Neural cell (in vitro differentiated cells): Measurements from ENCODE around the gene DBNDD2. TPM values are rescaled to one million over a fixed set of nuclear protein-coding genes. Genes with fewer than 3 reads are reported as not detected.

Source experiments
- H2AFZ ChIP-seq: fragments of 200-600, 300-800 bp; sonication (generic), shearing (Covaris generic); 2 replicates; pipeline ENCODE4 v1.6.0; 2014; ENCODE audit warnings: low read depth, mild to moderate bottlenecking, antibody characterized with exemption, low read length, moderate library complexity
- H3F3A ChIP-seq: fragments of 200-600 bp; shearing (Covaris generic); 2 replicates; pipeline ENCODE4 v1.6.1; 2016; ENCODE audit warnings: mild to moderate bottlenecking, moderate library complexity, mixed read lengths, antibody characterized with exemption, low read length; ENCODE audit not compliant: insufficient read depth, poor library complexity, severe bottlenecking
- H3K27ac ChIP-seq: fragments of 200-600, 300-800 bp; sonication (generic), shearing (Covaris generic); 2 replicates; pipeline ENCODE4 v1.5.1; 2014; ENCODE audit warnings: mild to moderate bottlenecking, low read length, moderate library complexity
- H3K27me3 ChIP-seq: fragments of 300-800, 200-600 bp; sonication (generic), shearing (Covaris generic); 2 replicates; pipeline ENCODE4 v1.6.0; 2014; ENCODE audit warnings: mild to moderate bottlenecking, low read depth, low read length, moderate library complexity; ENCODE audit not compliant: insufficient read depth
- H3K36me3 ChIP-seq: fragments of 300-800, 200-600 bp; sonication (generic), shearing (Covaris generic); 2 replicates; pipeline ENCODE4 v1.5.1; 2014; ENCODE audit warnings: mild to moderate bottlenecking, antibody characterized with exemption, low read length, moderate library complexity; ENCODE audit not compliant: insufficient read depth
- H3K4me2 ChIP-seq: fragments of 300-800, 200-600 bp; sonication (generic), shearing (Covaris generic); 2 replicates; pipeline ENCODE4 v1.6.0; 2014; ENCODE audit warnings: mild to moderate bottlenecking, low read length
- H3K4me3 ChIP-seq: fragments of 300-800, 200-600 bp; sonication (generic), shearing (Covaris generic); 2 replicates; pipeline ENCODE4 v1.5.1; 2014; ENCODE audit warnings: mild to moderate bottlenecking, low read length, moderate library complexity
- H3K79me2 ChIP-seq: fragments of 200-600 bp; shearing (Covaris generic); replicated peaks from 2 replicates; pipeline ENCODE4 v1.6.0; 2014; ENCODE audit warnings: mild to moderate bottlenecking, low read length, moderate library complexity; ENCODE audit not compliant: insufficient read depth
- H3K9ac ChIP-seq: fragments of 300-800, 200-600 bp; sonication (generic), shearing (Covaris generic); 2 replicates; pipeline ENCODE4 v1.6.1; 2016; ENCODE audit warnings: mild to moderate bottlenecking, low read length, mixed read lengths
- H3K9me2 ChIP-seq: fragments of 200-600 bp; shearing (Covaris generic); 2 replicates; pipeline ENCODE4 v1.6.1; 2016; ENCODE audit warnings: mild to moderate bottlenecking, low read length, mixed read lengths; ENCODE audit not compliant: insufficient read depth
- H3K9me3 ChIP-seq: fragments of 200-600, 300-800 bp; sonication (generic), shearing (Covaris generic); 2 replicates; pipeline ENCODE4 v1.6.1; 2016; ENCODE audit warnings: mild to moderate bottlenecking, mixed run types, low read length, moderate library complexity, mixed read lengths
- H4K20me1 ChIP-seq: fragments of 200-600 bp; shearing (Covaris generic); 2 replicates; pipeline ENCODE4 v1.6.1; 2016; ENCODE audit warnings: mild to moderate bottlenecking, mixed run types; ENCODE audit not compliant: insufficient read depth
- EP300 ChIP-seq: fragments of 450-650 bp; conservative IDR thresholded peaks from 2 replicates; pipeline ENCODE4 v1.6.1; 2014; ENCODE audit warnings: antibody characterized with exemption, mild to moderate bottlenecking, moderate library complexity; ENCODE audit not compliant: poor library complexity, severe bottlenecking
- EZH2 ChIP-seq: fragments of 200-600, 300-800 bp; shearing (Covaris generic), sonication (generic); IDR thresholded peaks from 2 replicates; pipeline ENCODE4 v1.6.1; 2014; ENCODE audit warnings: antibody characterized with exemption, low read length, borderline replicate concordance, mild to moderate bottlenecking; ENCODE audit not compliant: insufficient read depth, poor library complexity, severe bottlenecking
- MXI1 ChIP-seq: fragments of 450-650 bp; conservative IDR thresholded peaks from 2 replicates; pipeline ENCODE4 v1.6.1; 2014; ENCODE audit warnings: antibody characterized with exemption, mild to moderate bottlenecking; ENCODE audit not compliant: poor library complexity, severe bottlenecking
- POLR2AphosphoS5 ChIP-seq: IDR thresholded peaks from 2 replicates; pipeline ENCODE4 v1.6.1; 2012
- RAD21 ChIP-seq: fragments of 450-650 bp; conservative IDR thresholded peaks from 2 replicates; pipeline ENCODE4 v1.6.1; 2014; ENCODE audit warnings: antibody characterized with exemption, mild to moderate bottlenecking, moderate library complexity
- SMC3 ChIP-seq: fragments of 450-650 bp; conservative IDR thresholded peaks from 2 replicates; pipeline ENCODE4 v1.6.1; 2014; ENCODE audit warnings: antibody characterized with exemption, mild to moderate bottlenecking, moderate library complexity; ENCODE audit not compliant: poor library complexity
- TAF1 ChIP-seq: IDR thresholded peaks from 2 replicates; pipeline ENCODE4 v1.6.1; 2012; ENCODE audit warnings: low read depth
- polyA plus RNA-seq: library from polyadenylated mRNA; depleted of rRNA; stranded (reverse); fragments of >200 nt; gene quantifications from 2 replicates; pipeline ENCODE4 v1.2.3, GENCODE V29; 2014
- TF ChIP-seq, protein P1 (sequence below): IDR thresholded peaks from 2 replicates; pipeline ENCODE4 v1.6.1; 2012; ENCODE audit warnings: borderline replicate concordance

DBNDD2 gene
- polyA plus RNA-seq, 1 donor from 2014 or later = 9.1 TPM

DNA sequence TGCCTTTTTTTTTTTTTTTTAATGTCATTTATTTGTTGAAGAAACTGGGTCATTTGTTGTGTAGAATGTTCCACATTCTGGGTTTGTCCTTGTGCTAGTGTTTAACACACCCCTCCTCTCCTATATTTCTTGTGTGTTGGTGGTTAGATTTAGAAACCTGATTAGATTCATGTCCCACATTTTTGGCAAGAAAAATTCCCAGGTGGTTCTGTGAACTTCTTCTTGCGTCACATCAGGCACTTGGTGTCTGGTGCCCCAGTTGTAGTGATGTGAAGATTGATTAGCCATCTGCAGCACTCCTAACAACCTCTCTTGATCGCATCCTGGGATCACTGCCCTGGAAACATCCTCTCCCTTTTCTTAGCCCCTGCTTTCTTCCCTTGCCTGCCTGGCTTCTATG, 15.6 kb downstream of the DBNDD2 start:
- H4K20me1 ChIP-seq = no peaks in the 10 kb centered on the region
- no peaks in the 10 kb centered on the region for H3K36me3 ChIP-seq
- no peak overlapping the region for H3K4me2 ChIP-seq
- no peak overlapping the region for H2AFZ ChIP-seq
- H3F3A ChIP-seq = no peaks in the 10 kb centered on the region
- H3K9me2 ChIP-seq = no peaks in the 10 kb centered on the region
- TF ChIP-seq SMC3 = no peak
- no peak for TF ChIP-seq MXI1
- no peak for TF ChIP-seq EZH2
- TF ChIP-seq, protein P1, sequence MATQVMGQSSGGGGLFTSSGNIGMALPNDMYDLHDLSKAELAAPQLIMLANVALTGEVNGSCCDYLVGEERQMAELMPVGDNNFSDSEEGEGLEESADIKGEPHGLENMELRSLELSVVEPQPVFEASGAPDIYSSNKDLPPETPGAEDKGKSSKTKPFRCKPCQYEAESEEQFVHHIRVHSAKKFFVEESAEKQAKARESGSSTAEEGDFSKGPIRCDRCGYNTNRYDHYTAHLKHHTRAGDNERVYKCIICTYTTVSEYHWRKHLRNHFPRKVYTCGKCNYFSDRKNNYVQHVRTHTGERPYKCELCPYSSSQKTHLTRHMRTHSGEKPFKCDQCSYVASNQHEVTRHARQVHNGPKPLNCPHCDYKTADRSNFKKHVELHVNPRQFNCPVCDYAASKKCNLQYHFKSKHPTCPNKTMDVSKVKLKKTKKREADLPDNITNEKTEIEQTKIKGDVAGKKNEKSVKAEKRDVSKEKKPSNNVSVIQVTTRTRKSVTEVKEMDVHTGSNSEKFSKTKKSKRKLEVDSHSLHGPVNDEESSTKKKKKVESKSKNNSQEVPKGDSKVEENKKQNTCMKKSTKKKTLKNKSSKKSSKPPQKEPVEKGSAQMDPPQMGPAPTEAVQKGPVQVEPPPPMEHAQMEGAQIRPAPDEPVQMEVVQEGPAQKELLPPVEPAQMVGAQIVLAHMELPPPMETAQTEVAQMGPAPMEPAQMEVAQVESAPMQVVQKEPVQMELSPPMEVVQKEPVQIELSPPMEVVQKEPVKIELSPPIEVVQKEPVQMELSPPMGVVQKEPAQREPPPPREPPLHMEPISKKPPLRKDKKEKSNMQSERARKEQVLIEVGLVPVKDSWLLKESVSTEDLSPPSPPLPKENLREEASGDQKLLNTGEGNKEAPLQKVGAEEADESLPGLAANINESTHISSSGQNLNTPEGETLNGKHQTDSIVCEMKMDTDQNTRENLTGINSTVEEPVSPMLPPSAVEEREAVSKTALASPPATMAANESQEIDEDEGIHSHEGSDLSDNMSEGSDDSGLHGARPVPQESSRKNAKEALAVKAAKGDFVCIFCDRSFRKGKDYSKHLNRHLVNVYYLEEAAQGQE = no peak
- no peak for TF ChIP-seq RAD21
- no peak for TF ChIP-seq EP300
- TF ChIP-seq POLR2AphosphoS5 = no peak
- no peak for TF ChIP-seq TAF1
- no peak overlapping the region for H3K27ac ChIP-seq
- no peaks in the 10 kb centered on the region for H3K9me3 ChIP-seq
- no peaks in the 10 kb centered on the region for H3K27me3 ChIP-seq
- no peak overlapping the region for H3K9ac ChIP-seq
- H3K4me3 ChIP-seq = no peak overlapping the region
- no peaks in the 10 kb centered on the region for H3K79me2 ChIP-seq

DNA sequence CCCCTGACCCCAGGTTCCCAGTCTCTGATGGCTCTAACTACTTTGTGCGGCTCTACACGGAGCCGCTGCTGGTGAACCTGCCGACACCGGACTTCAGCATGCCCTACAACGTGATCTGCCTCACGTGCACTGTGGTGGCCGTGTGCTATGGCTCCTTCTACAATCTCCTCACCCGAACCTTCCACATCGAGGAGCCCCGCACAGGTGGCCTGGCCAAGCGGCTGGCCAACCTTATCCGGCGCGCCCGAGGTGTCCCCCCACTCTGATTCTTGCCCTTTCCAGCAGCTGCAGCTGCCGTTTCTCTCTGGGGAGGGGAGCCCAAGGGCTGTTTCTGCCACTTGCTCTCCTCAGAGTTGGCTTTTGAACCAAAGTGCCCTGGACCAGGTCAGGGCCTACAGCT, 17.5 kb downstream of the DBNDD2 start:
- Histone ChIP-seq H3K4me2 (no peak overlapping the region), H3K4me3 (no peak overlapping the region), H3K9me3 (no peaks in the 10 kb centered on the region), H3K79me2 (no peaks in the 10 kb centered on the region), H3K9me2 (no peaks in the 10 kb centered on the region), H3K36me3 (no peaks in the 10 kb centered on the region), H3F3A (no peaks in the 10 kb centered on the region), H3K27ac (no peak overlapping the region), H4K20me1 (no peaks in the 10 kb centered on the region), H2AFZ (no peak overlapping the region), H3K9ac (no peak overlapping the region), H3K27me3 (no peaks in the 10 kb centered on the region)
- TF ChIP-seq, protein P1 = no peak
- TF ChIP-seq RAD21 = no peak
- TF ChIP-seq POLR2AphosphoS5 = no peak
- no peak for TF ChIP-seq MXI1
- no peak for TF ChIP-seq EZH2
- no peak for TF ChIP-seq SMC3
- TF ChIP-seq TAF1 = no peak
